Measurements from ENCODE around the gene GET4. TPM values are rescaled to one million over a fixed set of nuclear protein-coding genes. Genes with fewer than 3 reads are reported as not detected.
"Not testable (repeated sequence)": the region's sequence is repeated elsewhere in the genome, so short reads cannot be mapped to it uniquely, and the experiment has no call there.

The GET4 gene
- polyA plus RNA-seq, 4 donors: 21.3 to 68.0 (median 32.4) TPM

DNA sequence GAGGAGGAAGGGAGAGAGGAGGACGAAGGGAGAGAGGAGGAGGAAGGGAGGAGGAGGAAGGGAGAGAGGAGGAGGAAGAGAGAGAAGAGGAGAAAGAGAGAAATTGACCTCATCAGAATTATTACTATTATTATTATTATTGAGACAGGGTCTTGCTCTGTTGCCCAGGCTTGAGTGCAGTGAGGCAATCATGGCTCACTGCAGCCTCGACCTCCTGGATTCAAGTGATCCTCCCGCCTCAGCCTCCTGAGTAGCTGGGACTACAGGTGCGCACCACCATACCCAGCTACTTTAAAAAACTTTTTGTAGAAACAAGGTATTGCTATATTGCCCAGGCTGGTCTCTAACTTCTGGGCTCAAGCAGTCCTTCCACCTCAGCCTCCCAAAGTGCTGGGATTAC is 67.4 kb downstream of the GET4 start:
- not testable (repeated sequence) for DNase-seq (ENCODE audit: low read depth in 4 of 4, low spot score in 3 of 4)

DNA sequence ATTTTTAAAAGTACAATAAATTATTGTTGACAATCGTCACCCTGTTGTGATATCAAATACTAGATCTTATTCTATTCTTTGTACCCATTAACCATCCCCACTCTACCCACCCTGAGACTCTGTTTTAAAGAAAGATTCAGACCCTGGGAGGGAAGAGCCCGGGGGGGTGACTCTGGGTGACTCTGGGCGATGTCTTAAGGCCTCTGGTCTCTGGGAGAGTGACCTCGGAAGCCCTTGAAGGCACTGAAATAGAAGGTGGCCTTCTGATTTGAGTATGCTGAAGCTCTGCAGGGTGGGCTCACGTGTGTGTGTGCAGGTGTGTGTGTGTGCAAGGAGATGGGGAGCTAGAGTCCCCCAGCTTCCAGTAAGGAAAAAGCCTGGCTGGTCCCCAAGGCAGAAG is 68.4 kb downstream of the GET4 start:
- no peak for DNase-seq (ENCODE audit: low read depth in 4 of 4, low spot score in 3 of 4)

DNA sequence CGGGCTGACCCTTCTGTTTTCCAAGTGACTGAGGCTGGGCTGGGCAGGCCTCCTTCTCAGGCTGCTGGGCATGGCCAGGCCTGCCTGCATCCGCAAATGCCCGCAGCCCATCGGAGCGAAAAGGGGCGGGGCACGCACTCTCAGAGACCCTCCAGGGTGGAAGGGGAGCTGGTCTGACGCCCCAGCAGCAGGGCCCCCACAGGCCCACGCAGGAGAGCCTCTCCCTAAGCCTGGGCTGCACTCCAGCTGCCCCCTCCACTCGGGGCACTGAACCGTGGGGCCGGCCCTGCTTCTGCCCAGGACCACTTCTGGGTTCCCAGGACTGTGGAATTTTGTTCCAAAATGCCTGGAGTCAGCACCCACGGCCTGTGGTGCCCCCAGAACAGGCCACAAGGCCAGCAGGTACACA is 68.8 kb downstream of the GET4 start:
- peak; percentile 28 to 52 (median 40) for DNase-seq (ENCODE audit: low read depth in 4 of 4, low spot score in 3 of 4)

DNA sequence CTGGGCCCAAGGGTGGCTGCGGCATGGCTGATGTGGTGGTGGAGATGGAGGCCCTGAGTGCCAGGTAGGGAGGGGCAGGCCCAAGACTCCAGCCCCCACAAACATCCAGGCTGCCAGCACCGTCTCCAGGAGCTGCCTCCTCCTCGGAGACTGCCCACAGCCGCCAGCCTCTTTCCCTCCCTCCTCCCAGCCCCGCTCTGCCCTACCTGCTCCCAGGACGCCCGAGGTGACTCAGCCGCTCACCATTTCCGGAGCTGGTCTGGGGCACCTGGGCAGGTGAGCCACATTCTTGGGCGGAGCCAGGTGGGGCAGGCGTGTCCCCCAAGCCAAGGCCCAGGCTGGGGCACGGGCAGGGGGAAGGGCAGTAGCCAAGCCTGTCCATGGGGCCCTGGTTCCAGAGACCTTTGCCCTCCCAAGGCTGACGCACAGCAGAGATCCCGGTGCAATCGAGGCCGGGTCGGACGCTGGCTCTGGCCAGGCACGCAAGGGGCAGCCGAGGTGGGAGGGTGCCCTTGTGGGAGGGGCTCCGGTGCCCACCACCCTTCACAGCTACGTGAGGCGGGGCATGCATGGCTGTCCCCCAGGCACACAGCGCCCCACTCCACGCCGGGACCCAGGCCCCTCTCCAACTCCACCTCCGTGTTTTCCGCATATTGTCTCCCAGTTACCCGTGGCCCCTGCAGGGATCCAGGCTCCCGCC is 69.4 kb downstream of the GET4 start:
- DNase-seq (ENCODE audit: low read depth in 4 of 4, low spot score in 3 of 4): peak in 3 of 4 donors; percentile 39 to 59 (median 59)

Other genes with a start within 250 kb of the GET4 start
- 10 to 100 TPM; 23.6 to 39.5 (median 30.9) TPM for gene DNAAF5, start 149.9 kb upstream of the GET4 start, polyA plus RNA-seq (ENCODE audit: insufficient read length in 4 of 4)
- 10 to 100 TPM; 20.4 to 46.0 (median 38.7) TPM for gene PRKAR1B, start 149.3 kb upstream of the GET4 start, polyA plus RNA-seq (ENCODE audit: insufficient read length in 4 of 4)
- gene SUN1, start 44.1 kb upstream of the GET4 start, polyA plus RNA-seq (ENCODE audit: insufficient read length in 4 of 4): 100 to 1,000 TPM; 128 to 160 (median 137) TPM
- gene ADAP1, start 78.1 kb downstream of the GET4 start, polyA plus RNA-seq (ENCODE audit: insufficient read length in 4 of 4): 10 to 100 TPM in 3 of 4 donors, 1 to 10 TPM in 1; 3.1 to 16.2 (median 15.0) TPM
- gene COX19, start 99.0 kb downstream of the GET4 start, polyA plus RNA-seq (ENCODE audit: insufficient read length in 4 of 4): 10 to 100 TPM in 3 of 4 donors, 1 to 10 TPM in 1; 7.2 to 19.3 (median 11.2) TPM
- 1 to 10 TPM; 1.3 to 6.4 (median 2.0) TPM for gene CYP2W1, start 106.6 kb downstream of the GET4 start, polyA plus RNA-seq (ENCODE audit: insufficient read length in 4 of 4)
- gene GPR146, start 168.0 kb downstream of the GET4 start, polyA plus RNA-seq (ENCODE audit: insufficient read length in 4 of 4): 1 to 10 TPM; 1.7 to 4.6 (median 4.2) TPM
- gene GPER1, start 211.6 kb downstream of the GET4 start, polyA plus RNA-seq (ENCODE audit: insufficient read length in 4 of 4): 1 to 10 TPM; 5.3 to 6.5 (median 5.6) TPM